HG03066 (cell line): ENCODE results near the gene RALGPS1.

Experiments
- ATAC-seq: cut with Tn5 transposase; IDR thresholded peaks from one replicate; pipeline ENCODE4 v1.9.1; 2021; ENCODE audit warnings: low read depth; ENCODE audit not compliant: unreplicated experiment

The RALGPS1 gene

DNA sequence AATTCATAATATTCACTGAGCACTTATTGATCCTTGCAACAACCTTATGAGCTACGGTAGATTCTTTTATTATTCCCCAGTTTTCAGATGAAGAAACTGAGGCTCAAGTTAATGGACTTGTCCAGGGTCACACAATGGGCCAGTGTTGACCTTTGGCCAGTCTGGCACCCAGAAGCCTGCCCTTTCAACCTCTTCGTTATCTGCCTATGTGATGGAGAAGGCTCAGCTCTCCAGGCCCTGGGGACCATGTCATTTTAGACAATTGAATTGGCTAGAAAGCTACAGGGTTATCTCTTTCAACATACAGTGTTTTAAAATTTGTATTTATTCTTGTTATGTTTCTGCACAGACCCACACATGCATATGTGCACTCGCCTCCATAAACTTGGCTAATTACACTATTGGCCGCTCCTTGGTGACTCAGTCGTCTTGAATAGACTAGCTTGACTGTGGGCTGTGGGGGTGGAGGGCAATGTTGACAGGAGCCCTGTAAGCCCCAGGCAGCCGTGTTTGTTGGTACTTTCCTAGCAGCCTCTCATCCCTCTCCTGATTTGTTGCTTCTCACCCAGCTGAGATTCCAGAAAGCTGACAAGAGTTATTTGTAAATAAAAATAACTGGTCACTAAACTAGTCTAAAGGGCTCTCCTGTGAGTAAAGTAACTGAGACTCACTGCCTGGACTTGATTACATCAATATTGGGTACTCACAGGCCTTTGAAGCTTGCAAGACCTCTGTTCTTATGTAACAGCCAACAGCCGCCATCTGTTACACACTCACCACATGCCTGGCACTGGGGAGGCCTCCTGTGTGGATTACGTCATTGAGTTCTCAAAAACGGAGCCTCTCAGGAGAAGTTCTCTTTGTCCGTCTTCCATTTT is 216.3 kb downstream of the RALGPS1 start:
- ATAC-seq: no peak

- no peak for ATAC-seq
Observed at GRCh38 chr9:127131871-127132270, 217.3 kb downstream of the RALGPS1 start.

GRCh38 chr9:127132375-127132774 is 217.8 kb downstream of the RALGPS1 start:
- ATAC-seq: no peak

GRCh38 chr9:127132921-127133647 is 218.5 kb downstream of the RALGPS1 start:
- ATAC-seq: no peak

GRCh38 chr9:127133739-127134167 is 219.2 kb downstream of the RALGPS1 start:
- ATAC-seq: no peak

- ATAC-seq: no peak
Observed at GRCh38 chr9:127135056-127135745, 220.6 kb downstream of the RALGPS1 start.

DNA sequence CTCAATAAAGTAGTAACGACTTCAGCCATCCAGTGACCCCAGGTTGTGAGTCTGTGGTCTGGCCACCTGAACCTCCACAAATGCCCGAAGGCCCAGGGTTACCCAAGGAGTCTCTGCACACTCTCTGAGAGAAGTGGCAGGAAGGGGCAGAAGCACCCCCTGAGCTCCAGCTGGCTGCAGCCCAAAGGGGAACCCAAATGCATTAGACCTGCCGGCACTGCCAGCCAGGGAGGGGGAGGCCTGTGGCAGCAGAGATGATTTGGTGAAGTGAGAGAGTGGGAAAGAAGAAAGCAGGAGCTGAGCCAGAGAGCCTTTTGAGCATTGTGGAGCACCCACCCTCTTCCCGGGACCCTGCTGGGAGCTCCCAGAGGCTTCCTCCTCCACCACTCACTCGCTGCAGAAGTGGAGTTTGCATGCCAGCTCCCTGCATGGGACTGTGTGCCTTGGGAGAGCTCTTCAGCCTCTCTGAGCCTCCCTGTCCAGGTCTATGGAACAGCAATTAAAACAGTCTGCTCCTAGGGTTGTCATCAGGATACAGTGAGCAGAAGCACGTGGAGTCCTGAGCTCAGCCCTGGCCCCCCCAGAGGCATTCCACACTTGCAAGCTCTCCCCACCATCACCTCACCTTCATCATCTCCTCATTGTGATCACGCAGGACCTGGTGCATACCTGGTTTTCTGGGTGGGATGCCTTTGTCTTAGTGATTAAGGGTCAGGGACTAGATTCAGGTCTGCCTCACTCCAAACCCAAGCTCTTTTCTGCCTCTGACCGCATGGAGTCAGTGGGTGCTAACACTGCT is 221.7 kb downstream of the RALGPS1 start:
- ATAC-seq: no peak

GRCh38 chr9:127136880-127137639 is 222.5 kb downstream of the RALGPS1 start:
- ATAC-seq: no peak

- ATAC-seq: no peak
Observed at GRCh38 chr9:127137640-127138360, 223.2 kb downstream of the RALGPS1 start.

DNA sequence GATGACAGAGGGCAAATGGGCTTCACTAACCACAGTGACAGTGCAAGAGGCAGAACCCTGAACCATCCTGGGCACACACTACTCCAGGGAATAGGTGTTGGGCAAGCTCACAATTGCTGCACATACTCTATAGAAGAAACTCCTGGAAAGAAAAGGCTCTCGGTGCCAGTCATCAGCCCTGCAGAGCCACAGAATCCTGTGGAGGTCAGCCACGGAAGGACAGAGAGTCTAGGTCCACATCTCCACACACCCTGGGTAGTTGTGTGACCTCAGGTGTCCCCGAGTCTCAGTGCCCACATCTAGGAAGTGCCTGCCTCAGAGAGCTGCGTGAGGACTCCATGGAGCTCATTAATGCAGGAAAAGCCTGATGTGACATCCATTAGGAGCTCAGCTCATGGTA is 223.9 kb downstream of the RALGPS1 start:
- ATAC-seq: no peak

DNA sequence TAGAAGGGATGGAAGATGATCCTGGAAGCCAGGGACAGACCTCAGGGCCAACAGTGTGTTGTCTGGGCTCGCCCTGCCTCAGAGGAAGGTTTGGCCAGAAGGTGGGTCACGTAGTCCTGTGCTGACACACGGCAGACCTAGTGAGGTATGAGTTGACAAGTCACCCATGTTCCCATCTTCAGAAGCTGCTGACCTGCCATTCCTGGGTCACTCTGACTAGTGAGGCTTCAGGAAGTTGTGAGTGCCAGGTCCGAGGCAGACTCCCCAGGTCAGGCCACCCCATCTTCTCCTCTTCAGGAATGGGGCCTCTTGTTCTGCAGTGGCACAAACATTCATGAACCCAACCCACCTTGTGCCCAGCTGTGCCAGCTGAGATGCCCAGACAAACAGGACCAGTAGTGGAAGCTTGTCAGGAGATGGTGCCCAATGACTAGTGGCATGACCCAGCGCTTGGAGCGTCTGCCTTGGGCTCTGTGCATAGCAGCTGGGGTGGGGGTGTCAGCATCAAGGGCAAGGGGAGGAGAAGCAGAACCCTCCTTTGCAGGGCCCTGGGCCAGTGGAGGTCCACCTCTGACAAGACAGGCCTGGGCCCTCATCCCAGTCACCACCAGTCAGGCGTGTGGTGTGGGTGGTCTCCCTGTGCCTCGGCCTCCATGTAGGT is 224.6 kb downstream of the RALGPS1 start:
- ATAC-seq: no peak

DNA sequence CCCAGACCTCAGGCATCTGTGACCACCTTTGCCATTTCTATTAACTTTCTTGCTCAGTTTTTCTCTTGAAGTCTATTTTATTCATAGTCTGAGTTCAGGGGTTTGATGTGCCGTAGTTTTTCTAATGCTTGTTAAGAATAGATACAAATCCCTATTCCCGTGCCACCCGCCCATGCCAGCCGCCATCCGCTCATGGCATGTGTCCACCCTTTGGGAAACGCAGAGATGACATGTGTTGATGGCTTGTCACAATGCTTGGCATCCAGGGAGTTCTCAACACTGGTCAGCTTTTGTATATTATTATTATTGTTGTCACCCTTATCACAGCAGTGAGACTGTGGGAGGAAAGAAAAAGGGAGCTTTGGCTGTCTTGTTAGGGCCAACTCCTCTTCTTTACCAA is 225.2 kb downstream of the RALGPS1 start:
- no peak for ATAC-seq

DNA sequence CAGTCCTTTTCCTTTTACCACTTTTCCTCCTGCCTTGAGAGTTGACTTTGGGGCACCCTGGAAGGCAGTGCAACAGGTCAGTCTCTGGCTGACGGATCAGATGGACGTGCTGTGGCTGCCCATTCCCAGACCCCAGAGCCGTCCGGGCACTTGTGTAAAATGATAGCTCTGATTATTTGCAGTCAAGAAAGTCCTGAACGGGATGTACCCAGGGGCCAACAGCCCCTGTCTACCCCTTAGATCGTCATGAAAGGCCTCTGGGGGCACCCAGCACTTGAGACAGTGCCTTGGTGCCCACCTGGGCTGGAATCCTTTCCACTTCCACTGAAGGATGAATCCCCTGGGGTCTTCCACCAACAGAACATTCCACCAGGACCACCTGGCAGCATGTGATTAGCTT is 225.6 kb downstream of the RALGPS1 start:
- ATAC-seq: no peak

DNA sequence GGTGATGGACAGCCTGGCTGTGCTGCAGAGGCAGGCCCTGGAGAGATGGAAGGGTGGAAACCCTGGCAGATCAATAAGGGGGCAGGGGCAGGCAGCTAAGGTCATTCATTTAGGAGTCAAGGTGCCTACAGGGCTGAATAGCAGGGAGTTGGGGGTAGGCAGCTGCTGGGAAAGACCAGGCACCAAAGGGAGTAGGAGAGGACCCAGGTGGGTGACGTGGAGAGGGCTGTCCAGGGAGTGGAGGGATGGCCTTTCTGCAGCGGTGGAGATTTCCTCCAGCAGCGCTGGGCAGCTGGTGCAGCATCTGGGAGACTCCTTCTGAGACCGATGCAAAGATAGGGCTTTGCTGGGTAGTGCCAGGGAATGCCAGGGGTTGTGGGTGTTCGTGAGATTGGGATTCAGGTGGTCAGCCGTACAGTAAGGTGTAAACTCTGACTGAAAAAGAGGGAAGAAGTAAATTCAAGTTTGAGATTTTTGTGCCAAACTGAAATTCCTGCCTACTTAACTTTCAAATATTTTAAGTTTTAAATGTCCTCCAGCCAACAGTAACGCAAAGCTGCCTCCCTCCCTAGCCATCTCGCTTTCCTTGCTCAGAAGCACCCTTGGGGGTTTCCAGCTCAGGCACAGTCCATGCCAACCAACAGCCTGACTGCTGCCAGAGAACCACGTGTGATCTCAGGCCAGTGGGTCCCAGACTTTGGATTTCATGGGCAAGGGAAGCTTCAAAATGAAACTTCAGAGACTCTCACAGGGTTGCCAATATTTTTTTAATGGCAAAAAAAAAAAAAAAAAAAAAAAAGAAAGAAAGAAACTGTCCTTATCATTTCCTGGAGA is 226.5 kb downstream of the RALGPS1 start:
- no peak for ATAC-seq

- ATAC-seq: no peak
Observed at GRCh38 chr9:127142291-127142690, 227.7 kb downstream of the RALGPS1 start.

- no peak for ATAC-seq
Observed at GRCh38 chr9:127142931-127143464, 228.4 kb downstream of the RALGPS1 start.

DNA sequence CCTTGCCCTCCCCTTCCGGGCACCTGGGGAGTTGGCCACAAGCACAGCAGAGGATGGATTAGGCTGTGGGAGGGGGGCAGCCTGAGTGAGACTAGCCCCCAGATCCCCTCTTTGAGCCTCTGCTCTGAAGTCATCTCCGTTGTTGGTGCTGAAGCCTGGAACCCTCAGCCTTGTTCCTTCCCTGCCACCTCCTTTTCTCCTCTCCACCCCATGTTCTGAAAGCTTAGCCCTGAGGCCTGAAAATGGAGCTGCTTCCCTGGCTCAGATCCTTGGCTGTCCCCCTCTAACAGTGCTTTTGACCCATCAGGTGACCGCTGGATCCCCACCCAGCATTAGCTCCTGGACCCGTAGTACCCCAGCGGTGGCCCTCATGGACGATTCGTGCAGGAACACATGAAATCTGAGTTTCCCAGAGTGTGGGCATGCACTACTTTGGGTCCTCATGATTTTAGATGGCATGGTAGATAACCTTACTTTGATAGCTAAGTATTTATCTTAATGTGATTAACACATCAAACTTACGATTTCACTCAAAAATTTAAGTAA is 229.4 kb downstream of the RALGPS1 start:
- ATAC-seq: no peak
